ENCODE results near the gene CTSE.

CTSE gene

GRCh38 chr1:205991237-205991636, 32.5 kb downstream of the CTSE start:
- DNase-seq (ENCODE audit: low spot score): no peak

- DNase-seq (ENCODE audit: low spot score): no peak
Observed at GRCh38 chr1:205990226-205990625, 33.5 kb downstream of the CTSE start.

DNA sequence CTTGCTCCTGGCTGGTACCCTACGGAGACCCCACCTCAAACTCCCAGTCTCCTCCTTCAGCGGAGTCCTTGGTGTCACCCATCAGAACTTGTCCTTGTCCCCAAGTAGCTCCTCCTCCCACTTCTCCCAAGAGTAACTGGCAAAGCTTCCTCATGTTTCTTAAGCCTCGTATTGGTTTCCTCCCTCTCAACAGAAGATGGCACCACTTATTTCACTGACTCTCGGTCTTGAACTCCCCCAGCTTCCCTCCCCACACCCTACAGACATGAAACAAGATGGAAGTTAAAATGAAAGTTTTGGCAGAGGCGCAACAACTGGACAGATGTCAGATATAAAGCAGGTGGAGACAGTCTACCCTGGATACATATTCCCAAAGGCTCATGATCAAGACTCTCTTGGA, 33.9 kb downstream of the CTSE start:
- no peak for DNase-seq (ENCODE audit: low spot score)

DNA sequence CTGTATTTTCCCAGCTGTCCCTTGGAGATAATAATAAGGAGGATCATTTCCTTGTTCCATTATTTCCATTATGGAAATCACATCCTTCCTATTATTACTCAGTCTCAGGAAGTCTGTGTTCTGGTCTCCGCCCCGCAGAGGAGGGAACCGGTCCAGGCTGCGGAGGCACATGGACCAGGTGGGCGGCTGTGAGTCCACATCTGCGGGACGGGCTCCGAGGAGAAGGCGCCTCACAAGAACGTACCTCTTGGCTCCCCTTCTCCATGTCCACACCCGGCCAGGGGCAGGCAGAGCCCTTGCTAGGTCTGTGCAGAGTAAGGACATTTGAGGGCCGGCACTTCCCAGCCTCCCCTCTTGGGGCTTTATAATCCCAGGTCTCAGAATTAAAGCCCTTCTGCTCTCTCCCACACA, 35.1 kb downstream of the CTSE start:
- no peak for DNase-seq (ENCODE audit: low spot score)

- no peak for DNase-seq (ENCODE audit: low spot score)
Observed at GRCh38 chr1:205986861-205987260, 36.8 kb downstream of the CTSE start.

- DNase-seq (ENCODE audit: low spot score): no peak
Observed at GRCh38 chr1:205986292-205986691, 37.4 kb downstream of the CTSE start.

DNA sequence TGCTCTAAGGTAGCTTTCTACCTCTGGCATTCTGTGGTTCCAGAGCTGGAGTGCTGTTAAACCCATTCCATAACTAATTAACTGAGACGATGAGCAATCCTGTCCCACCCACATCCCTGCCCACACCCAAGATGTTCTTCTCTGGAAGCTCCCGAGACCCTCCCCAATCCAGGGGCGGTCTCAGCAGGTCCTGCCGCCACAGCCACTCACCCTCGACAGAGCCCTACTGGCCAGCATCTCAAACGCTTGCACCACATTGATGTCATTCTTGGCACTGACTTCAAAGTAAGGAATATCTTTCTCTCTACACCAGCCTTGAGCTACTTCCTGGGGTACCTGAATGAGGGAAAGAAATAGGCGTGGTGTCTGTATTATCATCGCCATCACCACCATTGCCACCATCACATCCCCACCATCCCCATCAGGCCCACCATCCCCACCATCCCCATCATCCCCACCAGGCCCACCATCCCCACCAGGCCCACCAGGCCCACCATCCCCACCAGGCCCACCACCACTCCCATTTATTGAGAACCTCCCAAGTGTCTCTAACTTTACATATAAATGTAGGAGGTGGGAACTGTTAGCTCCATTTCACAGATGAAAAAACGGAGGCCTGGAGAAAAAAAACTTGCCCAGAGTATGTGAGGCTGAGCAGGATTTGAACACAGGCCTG, 38.2 kb downstream of the CTSE start:
- no peak for DNase-seq (ENCODE audit: low spot score)

- no peak for DNase-seq (ENCODE audit: low spot score)
Observed at GRCh38 chr1:205983925-205984725, 39.6 kb downstream of the CTSE start.

DNA sequence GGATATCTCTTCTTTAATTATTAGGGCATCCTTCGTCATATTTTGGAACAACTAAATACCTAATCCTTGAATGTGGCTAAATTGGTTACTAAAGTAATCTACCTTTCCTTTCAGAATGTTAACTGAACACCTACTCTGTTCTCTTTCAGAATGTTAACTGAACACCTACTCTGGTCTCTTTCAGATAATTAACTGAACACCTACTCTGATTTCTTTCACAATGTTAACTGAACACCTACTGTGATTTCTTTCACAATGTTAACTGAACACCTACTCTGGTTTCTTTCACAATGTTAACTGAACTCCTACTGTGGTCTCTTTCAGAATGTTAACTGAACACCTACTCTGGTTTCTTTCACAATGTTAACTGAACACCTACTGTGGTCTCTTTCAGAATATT, 42.4 kb downstream of the CTSE start:
- DNase-seq (ENCODE audit: low spot score): no peak

GRCh38 chr1:205980237-205980870, 43.3 kb downstream of the CTSE start:
- no peak for DNase-seq (ENCODE audit: low spot score)

GRCh38 chr1:205979301-205979700, 44.4 kb downstream of the CTSE start:
- no peak for DNase-seq (ENCODE audit: low spot score)

GRCh38 chr1:205978676-205979075, 45.0 kb downstream of the CTSE start:
- no peak for DNase-seq (ENCODE audit: low spot score)

- peak; percentile 73 for DNase-seq (ENCODE audit: low spot score)
Observed at GRCh38 chr1:205977402-205978014, 46.2 kb downstream of the CTSE start.

DNA sequence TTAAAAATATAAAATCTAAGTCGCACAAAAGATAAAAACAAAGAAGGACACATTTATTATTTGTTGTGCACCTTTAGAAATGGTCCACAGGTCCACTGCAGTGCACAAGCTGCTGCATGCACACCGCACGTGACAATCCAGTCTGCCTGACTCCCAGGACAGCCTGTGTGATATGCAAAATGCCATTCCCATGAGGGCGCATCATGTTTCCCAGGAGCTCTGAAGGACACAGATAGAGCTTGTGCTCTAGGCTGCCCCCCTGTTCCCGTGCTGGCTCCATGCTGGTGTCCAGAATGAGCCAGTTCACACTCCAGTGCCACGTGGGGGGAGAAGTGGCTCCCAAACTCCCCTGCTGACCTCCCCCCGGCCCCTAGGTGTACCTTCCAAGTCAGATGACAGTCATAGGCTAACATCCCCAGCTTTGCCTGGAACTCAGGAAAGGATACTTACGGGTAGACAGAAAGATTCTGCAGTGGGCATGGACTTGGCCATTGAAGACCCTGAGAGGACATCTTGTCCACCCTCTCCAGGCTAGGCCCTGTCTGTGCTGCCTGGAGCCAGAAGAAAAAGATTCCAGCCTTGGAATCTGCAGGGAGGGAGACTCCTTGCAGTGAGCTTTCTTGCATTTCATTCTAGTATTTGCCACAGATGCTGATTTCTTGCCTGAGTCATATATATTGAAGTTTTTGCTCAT, 46.8 kb downstream of the CTSE start:
- no peak for DNase-seq (ENCODE audit: low spot score)

DNA sequence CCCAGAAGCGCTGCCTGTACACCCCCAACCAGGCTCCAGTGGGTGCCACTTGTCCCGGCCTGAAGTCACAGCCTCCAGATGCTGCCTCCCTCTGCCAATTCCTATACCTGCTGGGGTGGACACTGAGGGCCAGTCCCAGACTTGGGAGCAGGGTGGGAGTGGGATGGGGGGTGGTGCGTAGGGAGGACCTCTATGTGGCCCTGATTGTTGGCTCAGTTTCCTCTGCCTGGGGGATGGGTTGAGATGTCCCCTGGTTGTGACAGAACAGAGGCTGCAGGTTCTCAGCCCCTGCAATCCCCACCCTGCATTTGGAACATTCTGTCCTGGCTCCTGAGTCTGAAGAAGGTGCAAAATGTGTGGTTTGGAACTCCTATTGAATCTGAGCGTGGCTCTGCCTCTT, 47.7 kb downstream of the CTSE start:
- no peak for DNase-seq (ENCODE audit: low spot score)

DNA sequence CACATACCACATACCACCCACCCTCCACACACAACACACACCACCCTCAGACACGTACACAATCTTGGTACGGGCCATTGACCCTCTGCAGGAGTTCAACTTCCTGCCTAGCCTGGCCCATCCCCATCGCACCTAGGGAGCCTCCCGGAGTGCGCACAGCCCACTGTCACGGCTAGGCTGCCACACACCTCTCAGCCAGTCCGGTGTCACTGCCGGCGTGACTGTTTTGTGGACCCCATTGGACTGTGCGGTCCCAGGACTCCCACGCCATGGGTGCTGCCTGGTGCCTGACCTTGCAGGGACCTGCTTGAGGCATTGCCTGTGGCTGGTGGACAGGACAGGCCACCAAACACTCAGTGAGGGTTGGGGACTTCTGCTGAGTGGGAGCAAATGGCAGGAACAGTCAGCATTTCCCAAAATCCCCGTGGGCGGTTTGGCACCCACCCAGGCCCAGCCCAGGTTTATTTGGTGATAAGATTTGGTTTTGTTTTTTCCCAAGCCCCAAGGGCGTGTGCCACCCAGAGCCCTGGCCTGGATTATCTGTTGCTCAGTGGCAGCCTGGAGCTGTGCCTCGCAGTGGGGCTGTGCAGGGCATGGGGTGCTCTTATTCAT, 48.2 kb downstream of the CTSE start:
- DNase-seq (ENCODE audit: low spot score): no peak

DNA sequence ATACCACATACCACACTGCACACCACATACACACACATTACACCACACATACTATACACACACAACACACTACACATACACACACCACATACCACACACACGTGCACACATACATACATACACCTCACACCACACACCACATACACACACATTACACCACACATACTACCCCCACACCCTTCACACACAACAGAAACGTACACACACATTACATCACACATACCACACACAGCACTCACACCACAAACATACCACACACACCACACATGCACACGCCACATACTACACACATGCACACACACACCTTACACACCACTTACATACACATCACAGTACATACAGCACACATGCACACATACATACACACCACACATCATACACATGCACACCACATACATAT, 49.0 kb downstream of the CTSE start:
- no peak for DNase-seq (ENCODE audit: low spot score)

GRCh38 chr1:205973377-205974232, 50.1 kb downstream of the CTSE start:
- DNase-seq (ENCODE audit: low spot score): no peak

DNA sequence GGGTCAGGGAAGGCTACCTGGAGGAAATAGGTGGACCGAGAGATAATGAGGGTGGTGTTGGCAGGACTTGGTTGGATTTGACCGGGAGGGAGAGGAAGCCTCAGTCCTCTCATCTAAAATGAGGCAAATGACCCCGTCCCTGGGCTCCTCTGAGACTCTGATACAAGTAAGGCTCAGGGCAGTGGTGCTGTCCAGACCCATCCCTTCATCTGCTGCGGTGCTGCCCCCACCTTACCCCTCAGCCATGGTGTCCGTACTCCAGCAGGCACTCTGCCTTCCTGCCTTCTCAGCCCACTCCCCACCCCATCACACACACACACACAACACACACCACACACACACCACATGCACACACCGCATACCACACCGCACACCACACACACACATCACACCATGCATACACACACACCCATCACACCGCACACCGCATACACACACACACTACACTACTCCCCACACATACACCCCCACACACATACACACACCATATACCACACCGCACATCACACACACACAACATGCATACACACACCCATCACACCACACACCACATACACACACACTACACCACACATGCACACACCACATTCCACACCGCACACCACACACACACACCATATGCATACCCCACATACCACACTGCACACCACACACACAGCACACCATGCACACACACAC, 51.1 kb downstream of the CTSE start:
- no peak for DNase-seq (ENCODE audit: low spot score)

- no peak for DNase-seq (ENCODE audit: low spot score)
Observed at GRCh38 chr1:205972081-205972480, 51.6 kb downstream of the CTSE start.

All from CD4-positive, alpha-beta T cell treated with Interleukin-6 at 100 ng/mL for 8 hours (primary cell).